ENCODE measurements around the gene SPSB1.

Gene SPSB1

DNA sequence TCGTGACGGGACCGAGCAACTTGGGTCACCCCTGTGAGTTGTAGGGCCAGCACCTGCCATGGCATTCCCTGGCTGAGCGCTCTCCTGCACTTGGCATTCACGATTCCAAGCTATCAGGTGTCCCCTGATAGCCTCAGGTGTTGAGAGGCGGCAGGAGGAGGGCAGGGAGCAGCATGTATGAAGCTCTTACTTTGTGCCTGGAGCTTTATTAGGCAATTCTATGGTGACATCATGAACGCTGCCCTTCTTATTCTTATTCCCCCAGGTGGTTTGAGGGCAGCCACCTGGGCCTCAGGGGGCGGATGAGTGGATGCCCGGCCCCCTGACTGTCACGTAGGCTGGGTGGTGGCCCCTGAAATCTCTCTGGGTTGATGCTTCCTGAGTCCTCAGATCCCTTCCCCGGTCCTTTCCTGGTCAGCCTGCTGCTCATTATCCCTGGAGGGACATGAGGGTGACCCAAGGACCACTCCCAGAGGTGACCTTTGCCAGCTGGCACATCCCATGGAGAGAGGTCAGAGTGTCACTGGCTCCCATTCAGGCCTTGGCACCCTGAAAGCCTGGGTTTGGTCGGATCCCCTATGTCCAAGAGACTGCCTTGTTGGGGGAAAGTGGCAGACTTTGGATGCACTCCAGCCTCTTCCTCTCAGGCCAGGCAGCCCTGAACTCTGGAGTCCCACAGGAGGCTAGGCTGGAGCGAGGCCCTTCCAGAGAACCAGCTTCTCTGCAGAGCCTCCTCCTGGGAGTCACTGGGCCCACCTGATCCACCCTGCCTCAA is 51.9 kb downstream of the SPSB1 start:
- no peak for DNase-seq (ENCODE audit: low read depth)

DNA sequence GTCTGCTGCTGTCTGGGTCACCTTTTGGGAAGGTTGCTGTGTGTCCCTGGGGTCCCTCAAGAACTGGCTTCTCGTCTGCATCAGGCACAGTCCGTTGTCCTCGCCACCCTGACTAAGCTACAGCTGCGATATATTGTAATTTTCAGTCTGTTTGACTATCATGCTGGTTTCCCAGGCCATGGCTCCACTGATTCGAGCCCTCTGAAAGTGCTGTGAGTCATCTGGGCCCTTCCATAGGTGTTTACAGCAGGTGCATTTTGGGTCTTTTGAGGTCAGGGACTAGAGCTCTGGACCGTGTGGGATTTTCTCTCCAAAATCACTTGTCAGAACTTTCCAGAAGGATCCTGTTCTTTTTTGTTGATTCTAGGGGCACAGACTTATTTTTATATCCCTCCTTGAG is 52.8 kb downstream of the SPSB1 start:
- no peak for DNase-seq (ENCODE audit: low read depth)

DNA sequence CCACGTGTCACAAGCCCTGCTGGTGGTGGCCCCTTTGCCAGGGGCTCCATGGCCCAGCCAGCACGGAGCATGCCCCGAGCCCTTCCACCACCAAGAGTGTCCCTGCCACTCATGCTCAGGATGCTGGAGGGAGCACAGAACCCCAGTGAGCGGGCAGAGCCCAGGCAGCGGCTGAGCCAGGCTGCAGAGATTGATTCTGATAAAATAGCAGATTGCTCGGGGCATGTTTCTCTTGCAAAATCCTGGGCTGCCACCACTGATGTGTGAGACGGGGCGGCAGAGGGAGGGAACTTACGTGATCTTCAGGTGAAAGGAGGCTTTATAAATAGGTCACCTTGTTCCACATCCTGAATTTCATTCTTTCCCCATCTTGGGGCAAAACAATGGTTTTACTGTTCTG is 53.2 kb downstream of the SPSB1 start:
- no peak for DNase-seq (ENCODE audit: low read depth)

DNA sequence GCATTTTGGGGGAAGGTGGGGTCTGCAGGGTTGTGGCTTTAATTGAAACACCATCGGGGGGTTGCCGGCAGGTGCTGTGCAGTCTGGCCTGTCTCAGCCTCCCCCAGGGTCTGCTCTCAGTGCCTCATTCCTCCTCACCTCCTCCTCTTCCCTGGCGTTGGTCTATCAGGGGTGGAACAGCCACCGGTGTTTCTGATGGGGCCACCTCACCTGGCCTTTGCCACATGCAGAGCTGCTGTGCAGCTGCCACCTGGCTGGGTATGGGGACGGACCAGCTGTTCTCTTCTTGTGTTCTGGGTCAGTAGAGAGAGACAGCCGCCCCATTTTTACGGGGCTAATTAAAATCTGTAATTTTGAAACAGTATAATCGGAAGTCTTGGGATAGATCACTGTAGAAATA is 53.9 kb downstream of the SPSB1 start:
- DNase-seq (ENCODE audit: low read depth), result no peak

DNA sequence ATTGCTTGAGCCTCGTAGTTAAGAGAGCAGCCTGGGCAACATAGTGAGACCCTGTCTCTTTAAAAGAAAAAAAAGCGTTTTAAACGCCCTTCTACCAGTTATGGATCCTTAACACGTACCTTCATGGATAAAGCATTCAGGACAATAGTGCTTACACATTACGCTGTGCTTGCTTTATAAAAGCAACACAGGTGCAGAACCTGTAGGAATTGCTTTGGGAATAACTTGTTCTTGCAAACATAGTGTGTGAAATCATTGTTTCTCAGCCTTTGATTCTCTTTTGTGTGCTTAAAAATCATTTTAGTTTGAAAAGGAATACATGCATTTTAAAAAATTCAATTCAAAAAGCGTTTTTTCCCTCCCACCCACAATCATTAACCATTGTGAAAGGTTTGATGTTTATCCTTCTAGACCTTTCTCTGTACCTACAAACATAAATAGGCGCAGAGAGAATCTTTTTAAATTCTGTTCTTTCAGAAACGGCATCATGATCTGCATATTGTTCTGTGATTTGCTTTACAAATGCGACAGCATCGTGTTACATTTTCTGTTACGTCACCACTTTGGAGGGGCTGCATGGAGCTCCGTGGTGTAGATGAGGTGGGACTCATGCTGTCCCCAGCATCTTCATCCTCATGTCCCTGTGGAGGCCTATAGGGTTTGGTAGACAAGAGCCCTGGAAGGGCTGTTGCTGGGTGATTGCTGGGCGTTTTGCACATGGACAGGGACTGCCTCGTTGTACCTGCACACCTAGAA is 54.6 kb downstream of the SPSB1 start:
- no peak for DNase-seq (ENCODE audit: low read depth)

DNA sequence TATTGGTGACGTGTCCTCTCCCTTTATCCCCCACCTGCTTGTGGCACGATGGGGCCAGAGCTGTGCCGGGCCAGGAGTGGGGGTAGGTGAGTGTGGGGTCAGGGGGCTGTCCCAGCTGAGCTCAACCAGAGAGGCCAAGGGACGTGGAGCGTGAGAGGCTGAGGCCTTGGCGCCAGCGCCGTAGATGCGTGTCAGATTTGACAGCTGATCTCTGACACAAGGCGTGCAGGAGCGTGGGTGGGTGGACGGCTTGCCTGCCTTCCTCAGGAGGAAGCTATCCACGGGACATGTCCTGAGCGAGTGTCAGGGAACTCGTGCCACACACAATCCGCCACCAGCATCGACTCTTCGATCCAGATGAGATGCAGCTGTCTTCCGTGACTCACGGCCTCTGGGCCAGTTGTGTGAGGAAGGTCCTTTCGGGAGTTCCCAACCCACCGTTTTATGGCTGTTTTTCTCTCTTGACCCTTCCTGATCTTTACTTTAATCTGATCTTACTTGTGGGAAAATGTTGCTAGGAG is 56.7 kb downstream of the SPSB1 start:
- no peak for DNase-seq (ENCODE audit: low read depth)

DNA sequence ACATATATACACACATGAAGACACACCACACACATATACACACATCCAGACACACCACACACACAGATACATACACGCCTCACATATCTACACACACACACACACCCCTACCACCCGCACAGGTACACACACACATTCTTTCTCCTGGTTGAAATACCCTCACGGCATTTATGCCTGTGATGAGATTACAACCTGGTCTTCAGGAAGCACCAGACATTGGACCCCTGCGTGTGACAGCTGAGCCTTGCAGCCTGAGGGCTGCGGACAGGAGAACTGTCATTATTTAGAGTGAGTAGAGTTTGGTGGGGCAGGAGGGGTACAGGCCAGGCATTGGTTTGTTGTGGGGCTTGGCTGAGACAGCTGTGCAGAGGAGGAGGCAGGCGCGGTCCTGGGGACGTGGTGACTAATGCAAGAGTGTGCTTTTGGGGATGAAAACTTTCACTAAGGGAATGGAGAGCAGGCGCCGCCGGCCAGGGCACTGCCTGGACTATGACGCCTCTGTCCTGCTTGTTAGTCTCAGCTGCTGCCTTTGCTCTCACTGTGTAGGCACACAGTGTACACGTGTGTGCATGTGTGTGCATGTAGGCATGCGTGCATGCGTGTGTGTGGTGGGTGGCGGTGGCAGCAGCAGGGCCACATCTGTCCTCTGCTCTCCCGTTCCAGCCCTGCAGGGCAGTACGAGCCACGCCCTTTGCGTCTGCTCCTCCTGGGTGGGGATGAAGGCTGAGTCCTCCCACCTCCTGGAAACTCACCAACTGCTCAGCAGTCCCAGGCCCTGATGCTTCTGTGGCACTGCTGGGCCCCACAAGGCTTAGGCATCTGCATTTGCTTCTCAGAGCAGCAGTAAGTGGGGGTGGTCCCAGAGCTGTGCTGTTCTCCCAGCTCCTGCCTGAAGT is 57.6 kb downstream of the SPSB1 start:
- DNase-seq (ENCODE audit: low read depth), result no peak

DNA sequence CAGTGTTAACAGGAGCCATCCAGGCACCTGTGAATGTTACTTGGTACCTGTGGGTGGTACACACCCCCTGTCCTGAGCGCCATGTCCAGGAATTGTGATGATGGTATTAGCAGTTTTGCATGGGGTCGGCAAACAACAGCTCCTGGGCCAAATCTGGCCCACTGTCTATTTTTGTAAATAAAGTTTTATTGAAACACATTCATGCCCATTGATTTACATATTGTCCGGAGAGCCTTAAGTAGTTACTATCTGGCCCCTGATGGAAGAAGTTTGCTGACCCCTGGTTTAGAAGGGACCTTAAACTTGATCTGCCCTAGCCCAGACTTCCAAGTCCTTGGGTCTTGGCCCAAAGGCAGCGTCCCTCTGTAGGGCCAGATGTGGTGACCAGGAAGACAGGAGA is 58.3 kb downstream of the SPSB1 start:
- DNase-seq (ENCODE audit: low read depth), result no peak

DNA sequence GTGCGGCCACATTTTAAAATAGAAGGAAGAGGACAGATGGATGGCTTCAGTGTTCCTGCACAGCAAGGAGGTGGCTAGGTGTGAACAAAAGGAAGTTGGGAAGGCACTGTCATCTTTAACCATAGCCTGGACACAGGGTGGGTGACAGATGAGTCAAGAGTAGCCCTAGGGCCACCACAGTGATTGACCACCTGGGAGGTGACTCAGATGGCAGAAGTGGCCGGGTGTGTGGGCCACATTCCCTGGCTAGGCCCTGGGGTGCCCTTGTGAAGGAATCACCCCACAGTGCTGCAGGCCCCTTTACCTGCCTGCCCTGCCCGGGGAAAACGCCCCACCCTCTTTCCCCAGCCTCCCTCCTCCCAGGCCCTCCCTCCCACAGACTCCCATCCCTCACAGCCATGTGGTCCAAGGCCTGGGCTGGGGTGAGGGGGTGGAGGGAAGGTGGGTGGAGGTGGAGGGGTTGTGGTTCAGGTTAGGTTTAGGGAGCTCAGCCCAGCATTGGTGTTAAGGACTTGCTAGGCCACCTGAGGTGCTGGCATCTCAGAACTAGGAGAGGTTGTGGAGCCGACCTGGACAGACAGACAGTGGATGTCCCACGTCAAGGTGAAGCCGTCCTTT is 59.1 kb downstream of the SPSB1 start:
- no peak for DNase-seq (ENCODE audit: low read depth)

DNA sequence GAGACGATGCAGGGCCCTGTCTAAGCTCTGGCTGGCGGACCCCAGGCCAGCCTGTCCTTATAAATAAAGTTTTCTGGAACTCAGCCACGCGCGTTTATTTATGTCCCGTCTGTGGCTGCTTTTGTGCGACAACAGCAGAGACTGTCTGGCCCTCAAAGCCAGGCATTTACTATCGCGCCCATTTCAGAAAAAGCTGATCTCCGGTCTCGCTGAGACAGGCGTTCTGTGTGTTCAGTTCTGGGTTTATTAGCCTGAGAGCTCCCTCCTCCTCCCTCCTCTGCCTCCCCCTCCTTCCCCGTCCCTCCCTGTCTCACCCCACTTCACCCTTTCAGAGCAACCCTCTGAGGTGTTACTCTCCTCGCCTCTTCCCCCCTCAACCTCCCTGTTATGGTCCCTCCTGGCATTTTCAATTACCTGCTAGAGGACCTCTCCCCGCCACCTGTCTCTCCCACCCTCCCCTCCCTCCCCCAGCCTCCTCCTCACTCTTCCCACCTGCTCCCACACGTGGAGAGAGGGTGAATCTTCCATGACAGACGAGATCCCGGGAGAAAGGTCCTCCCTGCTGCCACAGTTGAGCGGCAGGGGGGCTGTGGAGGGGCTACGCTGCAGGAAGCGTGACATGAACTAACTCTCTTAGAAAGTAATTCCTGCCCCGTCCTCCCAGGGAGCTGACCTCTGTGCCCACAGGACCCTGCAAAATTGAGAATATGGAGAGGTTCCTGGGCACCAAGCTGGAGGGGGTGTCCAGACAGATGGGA is 59.9 kb downstream of the SPSB1 start:
- no peak for DNase-seq (ENCODE audit: low read depth)

DNA sequence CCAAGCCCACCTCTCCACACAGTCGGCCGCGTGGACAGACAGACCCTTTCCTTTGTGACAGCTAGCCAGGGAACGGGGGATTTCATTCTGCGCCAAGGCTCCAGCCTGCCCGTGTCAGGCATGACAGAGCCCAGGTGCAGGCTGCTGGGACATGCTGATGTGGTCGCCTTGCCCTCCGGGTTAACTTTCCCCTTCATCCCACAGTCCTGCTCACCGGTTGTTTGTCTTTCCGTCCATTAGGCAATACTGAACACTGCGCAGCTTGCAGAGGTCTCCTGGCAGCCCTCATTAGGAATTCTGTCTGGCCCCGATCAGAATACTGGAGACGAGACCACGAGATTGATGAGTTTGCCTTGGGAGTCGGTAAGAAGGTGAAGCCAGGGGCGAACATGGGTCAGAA is 62.8 kb downstream of the SPSB1 start:
- DNase-seq (ENCODE audit: low read depth), result no peak

DNA sequence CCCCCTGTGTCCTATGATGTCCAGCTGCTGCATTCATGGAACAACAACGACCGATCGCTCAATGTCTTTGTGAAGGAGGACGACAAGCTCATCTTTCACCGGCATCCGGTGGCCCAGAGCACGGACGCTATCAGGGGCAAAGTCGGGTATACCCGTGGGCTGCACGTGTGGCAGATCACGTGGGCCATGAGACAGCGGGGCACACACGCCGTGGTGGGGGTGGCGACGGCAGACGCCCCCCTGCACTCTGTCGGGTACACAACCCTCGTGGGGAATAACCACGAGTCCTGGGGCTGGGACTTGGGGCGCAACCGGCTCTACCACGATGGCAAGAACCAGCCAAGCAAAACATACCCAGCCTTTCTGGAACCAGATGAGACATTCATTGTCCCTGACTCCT is 63.3 kb downstream of the SPSB1 start:
- DNase-seq (ENCODE audit: low read depth), result no peak

DNA sequence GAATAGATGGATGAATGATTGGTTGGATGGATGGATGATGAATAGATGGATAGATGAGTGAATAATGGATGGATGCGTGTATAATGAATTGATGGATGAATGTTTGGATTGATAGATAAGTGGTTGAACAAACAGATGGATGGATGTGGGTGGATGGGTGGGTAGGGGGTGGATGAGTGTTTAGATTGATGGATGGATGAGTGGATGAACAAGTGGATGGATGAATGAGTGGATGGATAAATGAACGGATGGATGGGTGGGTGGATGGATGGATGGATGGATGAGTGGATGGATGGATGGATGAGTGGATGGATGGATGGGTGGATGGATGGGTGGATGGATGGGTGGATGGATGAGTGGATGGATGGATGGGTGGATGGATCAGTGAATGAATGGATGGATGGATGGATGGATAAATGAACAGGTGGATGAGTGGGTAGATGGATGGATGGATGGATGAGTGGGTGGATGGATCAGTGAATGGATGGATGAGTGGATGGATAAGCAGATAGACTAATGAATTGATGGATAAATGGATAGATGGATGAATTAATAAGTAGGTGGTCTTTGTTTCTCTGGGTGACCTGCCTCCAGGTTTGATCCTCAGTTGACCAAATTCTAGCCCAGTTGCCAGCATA is 64.3 kb downstream of the SPSB1 start:
- DNase-seq (ENCODE audit: low read depth), result no peak

DNA sequence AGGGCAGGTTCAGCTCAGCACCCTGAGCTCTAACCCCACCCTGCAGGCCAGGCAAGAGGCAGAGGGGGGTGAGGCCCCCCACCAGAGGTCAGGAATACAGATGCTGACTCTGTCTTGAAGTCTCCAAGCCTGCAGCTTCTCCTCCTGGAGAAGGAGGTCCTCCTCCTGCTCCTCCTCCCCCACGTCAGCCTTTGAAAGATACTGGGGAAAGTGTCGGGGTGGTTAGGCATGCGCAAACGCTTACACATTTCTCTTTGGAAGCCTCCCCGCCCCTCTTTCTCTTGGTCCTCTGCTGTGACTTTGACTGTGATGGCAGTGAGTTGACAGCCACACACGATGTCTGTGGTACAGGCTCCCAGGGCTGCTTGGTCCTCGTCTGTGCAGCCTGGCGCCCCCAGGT is 65.3 kb downstream of the SPSB1 start:
- no peak for DNase-seq (ENCODE audit: low read depth)

DNA sequence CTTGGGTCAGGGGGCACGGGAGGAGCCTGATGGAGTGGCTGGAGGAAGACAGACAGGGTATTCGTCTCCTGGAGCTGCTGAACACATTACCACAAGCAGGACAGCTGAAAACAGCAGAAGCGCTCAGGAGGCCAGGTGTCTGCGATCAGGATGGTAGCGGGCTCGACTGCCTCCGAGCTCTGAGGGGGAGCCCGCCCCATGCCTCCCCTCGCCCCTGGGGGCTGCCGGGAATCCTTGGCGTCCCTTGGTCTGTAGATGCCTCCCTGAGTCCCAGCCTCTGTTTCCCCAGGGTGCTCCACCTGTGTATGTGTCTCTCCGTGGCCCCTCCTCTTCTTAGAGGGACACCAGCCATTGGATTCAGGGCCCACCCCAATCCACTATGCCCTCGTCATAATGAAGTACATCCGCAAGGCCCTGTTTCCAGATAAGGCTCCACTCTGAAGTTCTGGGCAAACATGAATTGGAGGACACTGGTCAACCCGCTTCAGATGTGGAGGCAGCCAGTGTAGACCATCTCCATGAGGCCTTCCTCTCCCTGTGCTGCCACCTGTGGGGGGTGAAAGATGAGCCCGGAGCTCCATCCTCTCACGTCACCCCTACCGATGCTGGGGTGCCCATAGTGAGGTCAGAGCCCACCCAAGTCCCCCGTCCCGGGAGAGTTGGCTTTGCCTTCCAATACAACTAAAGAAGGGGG is 67.8 kb downstream of the SPSB1 start:
- no peak for DNase-seq (ENCODE audit: low read depth)

DNA sequence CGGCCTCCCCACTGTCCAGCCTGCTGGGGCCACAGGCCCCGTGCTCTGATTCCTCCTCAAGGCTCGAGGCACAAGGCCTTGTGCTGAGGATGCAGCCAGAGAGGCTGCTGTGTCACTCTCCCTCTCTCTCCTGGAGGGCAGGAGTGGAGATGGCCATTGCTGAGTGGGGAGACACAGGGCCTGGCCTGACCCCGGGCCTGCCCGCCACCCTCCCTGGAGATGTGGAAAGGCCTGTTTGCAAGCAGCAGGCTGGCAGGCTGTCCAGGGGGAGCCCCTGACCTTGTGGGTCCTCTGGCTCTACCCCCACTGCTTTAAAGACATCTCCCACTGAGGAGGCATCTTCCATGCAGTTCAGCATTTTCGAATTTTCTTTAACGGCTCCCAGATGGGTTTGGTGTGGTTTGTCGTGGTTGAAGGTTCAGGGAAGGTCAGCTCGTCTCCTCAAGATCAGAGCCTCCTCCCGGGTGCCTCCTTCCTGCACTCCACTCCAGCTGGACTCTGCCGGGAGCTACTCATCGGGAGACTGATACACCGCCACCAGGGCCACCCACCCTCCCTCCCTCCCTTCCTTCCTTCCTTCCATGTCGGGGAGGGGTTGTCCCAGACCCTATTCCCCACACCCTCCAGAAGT is 69.1 kb downstream of the SPSB1 start:
- no peak for DNase-seq (ENCODE audit: low read depth)

DNA sequence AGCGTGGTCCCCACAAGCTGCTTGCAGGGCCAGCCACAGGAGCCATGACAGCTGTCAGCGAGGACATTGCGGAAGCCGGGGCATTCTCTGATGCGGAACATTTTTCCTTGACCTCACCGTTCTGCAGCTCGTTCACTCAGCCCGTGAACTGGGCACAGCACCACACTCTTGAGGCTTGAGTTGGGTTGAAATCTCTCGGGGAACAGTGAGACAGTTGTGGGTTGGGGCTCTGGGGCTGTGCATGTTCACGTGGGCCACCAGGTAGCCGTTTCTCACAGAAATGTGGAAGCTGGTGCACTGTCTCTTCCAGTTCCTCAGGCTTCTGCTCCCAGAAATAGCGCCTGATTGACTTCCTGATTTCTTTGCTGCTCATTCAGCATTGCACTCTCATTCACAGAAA is 69.8 kb downstream of the SPSB1 start:
- no peak for DNase-seq (ENCODE audit: low read depth)

DNA sequence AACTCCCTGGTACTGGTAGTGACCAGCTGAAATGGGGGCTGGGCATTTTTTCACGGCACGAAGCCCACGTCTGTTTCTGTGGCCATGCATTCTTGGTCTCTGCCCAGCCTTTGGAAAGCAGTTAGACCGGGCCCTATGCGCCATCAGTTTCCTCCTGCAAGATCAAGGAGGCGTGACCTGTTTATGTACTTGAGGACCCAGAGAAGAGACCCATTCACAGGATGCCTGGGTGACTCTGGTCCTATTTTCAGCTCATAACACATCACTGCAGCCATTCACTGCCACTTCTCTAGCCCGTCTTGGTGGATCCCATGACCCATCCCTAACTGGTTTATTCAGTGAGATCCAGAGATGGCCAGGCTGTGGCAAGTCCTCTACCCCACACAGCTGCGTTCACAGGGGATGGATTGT is 70.4 kb downstream of the SPSB1 start:
- DNase-seq (ENCODE audit: low read depth), result no peak

DNA sequence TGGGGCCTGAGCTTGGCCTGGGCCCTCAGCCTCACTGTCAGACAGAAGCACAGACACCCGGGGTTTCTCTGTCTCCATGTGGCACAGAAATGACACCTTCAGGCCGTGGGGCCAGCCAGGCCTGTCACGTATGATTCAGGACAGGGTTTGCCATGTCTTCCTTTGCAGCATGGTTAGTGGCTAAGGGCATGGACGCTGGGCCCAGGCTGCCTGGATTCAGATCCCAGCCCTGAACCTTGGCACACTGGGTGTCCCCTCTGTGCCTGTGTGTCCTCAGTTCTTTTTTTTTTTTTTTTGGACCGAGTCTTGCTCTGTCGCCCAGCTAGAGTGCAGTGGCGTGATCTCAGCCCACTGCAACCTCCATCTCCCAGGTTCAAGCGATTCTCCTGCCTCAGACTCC is 73.6 kb downstream of the SPSB1 start:
- no peak for DNase-seq (ENCODE audit: low read depth)

Data from activated T-cell treated with anti-CD3 and anti-CD28 coated beads for 24 hours (primary cell).